MM.1S (cell line): Measurements from ENCODE around the gene CDYL2.

Experiments used
- EZH2 ChIP-seq: fragments of 300-600 bp; sonication (generic); optimal IDR thresholded peaks from 2 replicates; pipeline ENCODE3; 2017; ENCODE audit warnings: low read depth, mild to moderate bottlenecking, antibody characterized with exemption, low read length, mixed read lengths
- EZH2phosphoT487 ChIP-seq: fragments of 300-600 bp; sonication (generic); IDR thresholded peaks from 2 replicates; pipeline ENCODE4 v1.6.1; 2018; ENCODE audit warnings: antibody characterized with exemption, low read length
- TF ChIP-seq, protein P1 (sequence below): fragments of 300-600 bp; sonication (generic); IDR thresholded peaks from 2 replicates; pipeline ENCODE4 v1.5.1; 2016; ENCODE audit warnings: antibody characterized with exemption, low read length, mixed read lengths

DNA sequence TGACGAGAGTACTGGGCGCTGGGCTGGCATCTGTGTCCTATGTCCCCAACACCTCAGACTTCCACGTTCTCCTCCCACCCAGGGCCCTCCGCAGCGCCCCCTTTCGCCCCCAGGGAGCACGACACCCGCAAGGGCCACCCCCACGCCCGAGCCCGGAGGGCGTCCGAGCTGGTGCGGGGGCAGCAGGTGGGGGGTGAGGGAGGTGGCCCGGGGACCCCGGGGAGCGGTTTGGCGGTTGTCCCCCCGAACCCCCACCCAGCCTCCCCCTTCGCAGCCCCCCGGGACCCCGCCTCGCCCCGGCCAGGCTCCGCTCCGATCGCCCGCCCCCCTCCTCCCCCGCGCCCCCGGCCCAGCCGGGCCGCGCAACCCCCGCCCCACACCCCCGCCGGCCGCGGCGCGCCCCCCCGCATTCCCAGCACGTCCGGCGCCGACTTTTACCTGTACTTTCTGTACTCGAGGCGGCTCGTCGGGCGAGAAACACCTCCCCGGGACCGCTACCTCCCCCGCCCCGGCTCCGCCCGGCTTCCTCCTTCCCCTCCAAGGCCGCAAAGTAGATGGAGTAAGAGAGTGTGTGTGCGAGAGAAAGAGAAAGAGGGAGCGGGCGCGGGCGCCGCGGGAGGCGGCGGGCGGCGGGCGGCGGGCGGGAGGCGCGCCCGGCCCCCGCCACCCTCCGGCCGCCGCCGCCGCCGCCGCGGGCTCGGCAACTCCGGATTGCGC, 901 bp downstream of the CDYL2 start:
- TF ChIP-seq, protein P1, sequence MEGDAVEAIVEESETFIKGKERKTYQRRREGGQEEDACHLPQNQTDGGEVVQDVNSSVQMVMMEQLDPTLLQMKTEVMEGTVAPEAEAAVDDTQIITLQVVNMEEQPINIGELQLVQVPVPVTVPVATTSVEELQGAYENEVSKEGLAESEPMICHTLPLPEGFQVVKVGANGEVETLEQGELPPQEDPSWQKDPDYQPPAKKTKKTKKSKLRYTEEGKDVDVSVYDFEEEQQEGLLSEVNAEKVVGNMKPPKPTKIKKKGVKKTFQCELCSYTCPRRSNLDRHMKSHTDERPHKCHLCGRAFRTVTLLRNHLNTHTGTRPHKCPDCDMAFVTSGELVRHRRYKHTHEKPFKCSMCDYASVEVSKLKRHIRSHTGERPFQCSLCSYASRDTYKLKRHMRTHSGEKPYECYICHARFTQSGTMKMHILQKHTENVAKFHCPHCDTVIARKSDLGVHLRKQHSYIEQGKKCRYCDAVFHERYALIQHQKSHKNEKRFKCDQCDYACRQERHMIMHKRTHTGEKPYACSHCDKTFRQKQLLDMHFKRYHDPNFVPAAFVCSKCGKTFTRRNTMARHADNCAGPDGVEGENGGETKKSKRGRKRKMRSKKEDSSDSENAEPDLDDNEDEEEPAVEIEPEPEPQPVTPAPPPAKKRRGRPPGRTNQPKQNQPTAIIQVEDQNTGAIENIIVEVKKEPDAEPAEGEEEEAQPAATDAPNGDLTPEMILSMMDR: 0 out of 2 replicates have a peak, but pooled peaks have one; percentile 9
- TF ChIP-seq EZH2: no peak
- TF ChIP-seq EZH2phosphoT487: no peak
